Measurements from ENCODE around the gene SLC35F6. TPM values are rescaled to one million over a fixed set of nuclear protein-coding genes. Genes with fewer than 3 reads are reported as not detected.

SLC35F6 gene
- total RNA-seq, 1 donor from 2014 or later: 40.8 TPM

DNA sequence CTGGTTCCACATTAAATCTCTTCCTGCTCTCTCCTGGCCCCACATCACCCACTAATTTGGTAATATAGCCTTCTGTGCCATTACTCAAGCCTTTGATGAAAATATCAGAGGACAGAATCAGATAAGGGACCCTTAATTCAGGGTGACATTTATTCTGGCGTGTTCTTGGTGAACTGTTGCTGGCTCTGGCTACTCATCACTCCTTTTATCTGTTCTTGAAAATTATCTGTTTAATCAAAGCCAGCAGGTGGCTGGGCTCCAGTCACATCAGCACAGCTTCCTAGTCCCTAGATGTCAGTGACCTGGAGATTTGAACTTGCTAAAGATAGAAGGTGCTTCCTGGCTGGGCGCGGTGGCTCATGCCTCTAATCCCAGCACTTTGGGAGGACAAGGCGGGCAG, 26.9 kb upstream of the SLC35F6 start:
- intact Hi-C loops (cut with DNase I): no loop called here

GRCh38 chr2:26738481-26738880, 25.6 kb upstream of the SLC35F6 start:
- H3K4me1 ChIP-seq: peaks cover 4% of the 10 kb centered on the region
- H3K9me3 ChIP-seq: no peaks in the 10 kb centered on the region
- intact Hi-C loops (cut with DNase I): no loop called here
- no peaks in the 10 kb centered on the region for H3K36me3 ChIP-seq
- no peak for DNase-seq (ENCODE audit: extremely low spot score in 2 of 2)
- no peak overlapping the region for H3K4me3 ChIP-seq
- H3K27ac ChIP-seq: no peak overlapping the region
- no peaks in the 10 kb centered on the region for H3K27me3 ChIP-seq
- TF ChIP-seq, protein P1, sequence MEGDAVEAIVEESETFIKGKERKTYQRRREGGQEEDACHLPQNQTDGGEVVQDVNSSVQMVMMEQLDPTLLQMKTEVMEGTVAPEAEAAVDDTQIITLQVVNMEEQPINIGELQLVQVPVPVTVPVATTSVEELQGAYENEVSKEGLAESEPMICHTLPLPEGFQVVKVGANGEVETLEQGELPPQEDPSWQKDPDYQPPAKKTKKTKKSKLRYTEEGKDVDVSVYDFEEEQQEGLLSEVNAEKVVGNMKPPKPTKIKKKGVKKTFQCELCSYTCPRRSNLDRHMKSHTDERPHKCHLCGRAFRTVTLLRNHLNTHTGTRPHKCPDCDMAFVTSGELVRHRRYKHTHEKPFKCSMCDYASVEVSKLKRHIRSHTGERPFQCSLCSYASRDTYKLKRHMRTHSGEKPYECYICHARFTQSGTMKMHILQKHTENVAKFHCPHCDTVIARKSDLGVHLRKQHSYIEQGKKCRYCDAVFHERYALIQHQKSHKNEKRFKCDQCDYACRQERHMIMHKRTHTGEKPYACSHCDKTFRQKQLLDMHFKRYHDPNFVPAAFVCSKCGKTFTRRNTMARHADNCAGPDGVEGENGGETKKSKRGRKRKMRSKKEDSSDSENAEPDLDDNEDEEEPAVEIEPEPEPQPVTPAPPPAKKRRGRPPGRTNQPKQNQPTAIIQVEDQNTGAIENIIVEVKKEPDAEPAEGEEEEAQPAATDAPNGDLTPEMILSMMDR (IDR thresholded peaks at IDR 0.05): no peak
- TF ChIP-seq POLR2A (IDR thresholded peaks at IDR 0.05) (no peak), POLR2AphosphoS5 (IDR thresholded peaks at IDR 0.05; ENCODE audit: insufficient read depth in 1 of 2, low read depth in 1 of 2) (no peak)

More for the DNA sequence above, 26.9 kb upstream of the SLC35F6 start:
- Histone ChIP-seq H3K27me3 (no peaks in the 10 kb centered on the region), H3K9me3 (no peaks in the 10 kb centered on the region), H3K36me3 (no peaks in the 10 kb centered on the region), H3K27ac (no peak overlapping the region), H3K4me3 (no peak overlapping the region), H3K4me1 (peaks cover 4% of the 10 kb centered on the region)
- TF ChIP-seq POLR2AphosphoS5 (IDR thresholded peaks at IDR 0.05; ENCODE audit: insufficient read depth in 1 of 2, low read depth in 1 of 2): no peak
- no peak for TF ChIP-seq POLR2A (IDR thresholded peaks at IDR 0.05)
- TF ChIP-seq, protein P1 (IDR thresholded peaks at IDR 0.05): no peak
- DNase-seq (ENCODE audit: extremely low spot score in 2 of 2): no peak

DNA sequence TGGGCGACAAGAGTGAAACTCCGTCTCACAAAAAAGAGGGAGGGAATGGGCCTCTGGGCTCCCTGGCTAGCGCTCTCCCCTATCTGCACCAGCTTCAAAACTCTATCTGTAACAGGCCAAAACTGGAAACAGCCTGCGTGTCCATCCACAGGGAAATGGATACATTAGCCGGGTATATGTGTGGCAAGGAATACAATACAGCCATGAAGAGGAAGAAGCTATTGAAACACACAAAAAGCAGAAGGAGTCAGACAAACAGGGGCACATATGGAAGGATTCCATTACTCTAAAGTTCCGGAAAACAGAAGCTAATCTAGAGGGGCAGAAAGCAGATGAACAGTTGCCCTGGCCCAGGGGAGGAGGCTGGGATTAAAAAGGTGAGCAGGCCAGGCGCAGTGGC, 24.6 kb upstream of the SLC35F6 start:
- intact Hi-C loops (cut with DNase I): no loop called here
- H3K36me3 ChIP-seq: no peaks in the 10 kb centered on the region
- no peaks in the 10 kb centered on the region for H3K27me3 ChIP-seq
- DNase-seq (ENCODE audit: extremely low spot score in 2 of 2): no peak
- H3K4me1 ChIP-seq: peaks cover 4% of the 10 kb centered on the region
- no peak overlapping the region for H3K27ac ChIP-seq
- H3K9me3 ChIP-seq: no peaks in the 10 kb centered on the region
- H3K4me3 ChIP-seq: no peak overlapping the region
- TF ChIP-seq POLR2A (IDR thresholded peaks at IDR 0.05) (no peak), POLR2AphosphoS5 (IDR thresholded peaks at IDR 0.05; ENCODE audit: insufficient read depth in 1 of 2, low read depth in 1 of 2) (no peak)
- TF ChIP-seq, protein P1 (IDR thresholded peaks at IDR 0.05): no peak

DNA sequence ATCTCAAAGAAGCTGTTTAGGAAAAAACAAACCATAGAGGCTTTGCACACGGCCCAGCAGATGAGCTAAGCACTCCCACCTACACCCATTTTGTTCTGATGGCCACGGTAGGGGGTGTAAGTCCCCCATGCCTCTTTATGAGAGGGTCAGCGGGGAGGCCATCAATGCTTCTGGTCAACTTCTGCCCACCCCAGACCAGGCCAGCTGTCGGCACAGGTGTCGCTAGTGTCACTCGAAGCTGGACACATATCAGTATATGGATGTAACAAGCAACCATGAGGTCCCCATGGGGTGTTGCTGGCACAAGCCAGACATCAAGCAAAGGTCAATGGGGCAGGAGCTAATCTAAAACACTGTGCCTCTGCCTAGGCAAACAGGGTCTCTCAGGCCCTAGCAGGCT, 23.7 kb upstream of the SLC35F6 start:
- Histone ChIP-seq H3K27me3 (no peaks in the 10 kb centered on the region), H3K9me3 (no peaks in the 10 kb centered on the region), H3K4me1 (peaks cover 4% of the 10 kb centered on the region), H3K4me3 (no peak overlapping the region), H3K36me3 (no peaks in the 10 kb centered on the region), H3K27ac (no peak overlapping the region)
- no peak for DNase-seq (ENCODE audit: extremely low spot score in 2 of 2)
- intact Hi-C loops (cut with DNase I): no loop called here
- TF ChIP-seq POLR2AphosphoS5 (IDR thresholded peaks at IDR 0.05; ENCODE audit: insufficient read depth in 1 of 2, low read depth in 1 of 2) (no peak), POLR2A (IDR thresholded peaks at IDR 0.05) (no peak)
- TF ChIP-seq, protein P1 (IDR thresholded peaks at IDR 0.05): no peak

DNA sequence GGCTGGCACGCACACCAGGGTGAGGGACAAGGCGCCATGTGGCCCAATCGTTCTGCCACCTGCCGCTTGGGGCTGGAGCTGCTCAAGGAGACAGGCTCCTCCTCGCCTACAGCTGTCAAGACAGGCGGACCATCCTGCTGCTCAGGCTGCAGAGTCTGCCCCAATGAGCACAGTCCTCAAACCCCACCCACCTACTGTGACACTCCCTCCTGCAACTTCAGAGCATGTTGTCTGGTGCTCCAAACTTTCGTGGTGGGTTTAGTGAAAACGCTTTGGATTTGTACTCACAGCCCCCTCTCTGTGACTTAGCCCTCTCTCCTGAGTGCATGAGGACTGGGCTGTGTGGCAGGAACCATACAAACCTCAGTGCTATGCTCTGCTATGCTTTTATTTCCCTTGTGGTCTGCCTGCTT, 23.2 kb upstream of the SLC35F6 start:
- Histone ChIP-seq H3K27me3 (no peaks in the 10 kb centered on the region), H3K9me3 (no peaks in the 10 kb centered on the region), H3K4me1 (peaks cover 4% of the 10 kb centered on the region), H3K27ac (no peak overlapping the region), H3K4me3 (no peak overlapping the region), H3K36me3 (no peaks in the 10 kb centered on the region)
- TF ChIP-seq POLR2A (IDR thresholded peaks at IDR 0.05) (no peak), POLR2AphosphoS5 (IDR thresholded peaks at IDR 0.05; ENCODE audit: insufficient read depth in 1 of 2, low read depth in 1 of 2) (no peak)
- TF ChIP-seq, protein P1 (IDR thresholded peaks at IDR 0.05): no peak
- intact Hi-C loops (cut with DNase I): no loop called here
- no peak for DNase-seq (ENCODE audit: extremely low spot score in 2 of 2)

Data from vagina (tissue), 2 donors.